Measurements from ENCODE around the gene POU6F2. TPM values are rescaled to one million over a fixed set of nuclear protein-coding genes. Genes with fewer than 3 reads are reported as not detected.

POU6F2 gene
- total RNA-seq, 2 donors from 2014 or later, result 1.0 to 1.1 TPM

DNA sequence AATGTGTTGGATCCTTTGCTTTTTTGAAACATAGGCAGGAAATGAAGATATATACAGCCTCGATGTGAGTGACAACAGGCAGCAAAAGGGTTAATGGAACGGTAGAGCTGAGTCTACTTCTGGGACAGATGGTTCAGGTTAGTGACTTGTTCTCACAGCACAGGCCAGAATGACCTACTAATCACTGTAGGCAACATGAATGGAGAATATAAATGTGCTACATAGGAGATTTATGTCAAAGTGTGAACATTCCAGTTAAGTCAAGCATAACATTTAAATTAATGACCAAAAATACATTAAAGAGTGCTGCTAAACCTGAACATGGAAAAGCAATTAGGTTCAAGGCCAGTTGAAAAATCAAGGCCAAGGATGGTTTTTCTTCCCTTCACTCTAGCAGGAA, 235.2 kb downstream of the POU6F2 start:
- DNase-seq (no peak), ATAC-seq (no peak)
- intact Hi-C loops (cut with DNase I), result no loop called here

DNA sequence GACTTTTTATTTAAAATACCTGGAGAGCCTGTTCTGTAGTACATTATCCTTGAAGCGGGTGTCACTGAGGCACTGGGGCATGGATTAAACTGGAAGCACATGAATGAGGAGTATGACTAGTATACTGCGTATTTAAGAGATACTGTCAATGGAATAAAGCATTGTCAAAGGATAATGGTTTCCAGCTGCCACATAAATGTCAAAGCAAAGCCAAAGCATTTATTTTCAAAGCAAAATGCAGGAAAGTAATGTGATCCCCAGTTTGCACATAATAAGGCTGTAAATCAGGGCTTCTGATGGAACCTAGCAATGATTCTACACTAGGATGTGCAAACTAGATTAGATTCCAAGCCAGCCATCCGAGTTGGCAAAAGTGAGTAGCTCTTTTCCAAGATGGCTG, 240.1 kb downstream of the POU6F2 start:
- intact Hi-C loops (cut with DNase I), result no loop called here
- no peak for DNase-seq
- no peak for ATAC-seq

DNA sequence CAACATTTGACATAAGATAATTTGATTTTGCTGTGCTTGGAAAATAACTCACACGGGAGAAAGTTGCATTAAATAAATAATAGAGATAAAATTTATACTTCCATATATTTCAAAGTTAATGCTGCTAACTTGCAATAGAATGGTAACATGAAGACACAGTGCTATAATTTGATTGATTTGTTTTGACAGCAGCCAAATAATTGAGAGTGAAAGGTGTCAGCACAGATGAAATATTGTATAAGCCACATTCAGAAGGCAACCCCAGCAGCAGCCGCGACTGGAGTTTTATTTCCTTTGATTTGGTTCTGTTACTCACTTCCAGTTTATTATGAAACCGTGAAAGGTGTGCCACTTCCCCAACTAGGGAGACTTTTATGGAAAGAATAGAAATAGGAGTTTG, 242.2 kb downstream of the POU6F2 start:
- intact Hi-C loops (cut with DNase I), result no loop called here
- no peak for DNase-seq
- ATAC-seq, result no peak

DNA sequence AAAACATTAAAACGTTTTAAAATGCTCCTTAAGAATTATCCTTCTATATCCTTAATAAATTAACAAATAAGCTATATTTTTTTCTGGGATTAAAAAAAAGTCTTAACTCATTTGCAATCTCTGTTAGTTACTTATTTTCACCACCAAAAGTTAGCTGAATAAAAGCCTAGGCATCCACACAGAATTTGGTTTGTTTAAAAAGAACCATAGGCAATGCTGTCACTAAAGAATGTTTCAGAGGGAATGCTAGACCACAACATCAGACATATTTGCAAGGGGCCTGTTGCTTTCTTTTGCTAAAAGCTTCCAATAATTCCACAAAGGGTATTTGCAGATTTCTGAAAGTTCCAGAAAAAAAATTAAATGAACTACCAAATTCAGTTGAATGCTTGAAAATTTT, 244.2 kb downstream of the POU6F2 start:
- intact Hi-C loops (cut with DNase I), result no loop called here
- DNase-seq (no peak), ATAC-seq (no peak)

DNA sequence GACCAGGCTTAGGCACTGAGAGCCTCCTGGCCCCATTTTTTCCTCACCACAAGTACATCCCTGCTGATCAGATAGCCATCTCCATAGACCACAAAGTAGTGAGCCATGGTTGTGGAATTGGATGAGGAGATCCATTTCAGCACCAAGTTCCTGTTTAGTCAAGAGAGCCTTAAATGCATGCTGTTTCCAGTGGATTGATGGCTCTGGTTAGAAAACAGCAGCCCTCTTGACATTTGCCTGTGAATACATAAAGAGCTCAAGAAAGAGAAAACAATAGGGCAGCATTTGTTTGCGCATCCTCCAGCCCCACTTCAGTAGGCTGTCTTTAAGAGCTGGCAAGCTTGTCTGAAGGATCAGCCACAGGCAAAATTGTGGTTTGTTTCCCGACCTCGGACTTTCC, 251.2 kb downstream of the POU6F2 start:
- no peak for ATAC-seq
- intact Hi-C loops (cut with DNase I), result no loop called here
- DNase-seq, result no peak

DNA sequence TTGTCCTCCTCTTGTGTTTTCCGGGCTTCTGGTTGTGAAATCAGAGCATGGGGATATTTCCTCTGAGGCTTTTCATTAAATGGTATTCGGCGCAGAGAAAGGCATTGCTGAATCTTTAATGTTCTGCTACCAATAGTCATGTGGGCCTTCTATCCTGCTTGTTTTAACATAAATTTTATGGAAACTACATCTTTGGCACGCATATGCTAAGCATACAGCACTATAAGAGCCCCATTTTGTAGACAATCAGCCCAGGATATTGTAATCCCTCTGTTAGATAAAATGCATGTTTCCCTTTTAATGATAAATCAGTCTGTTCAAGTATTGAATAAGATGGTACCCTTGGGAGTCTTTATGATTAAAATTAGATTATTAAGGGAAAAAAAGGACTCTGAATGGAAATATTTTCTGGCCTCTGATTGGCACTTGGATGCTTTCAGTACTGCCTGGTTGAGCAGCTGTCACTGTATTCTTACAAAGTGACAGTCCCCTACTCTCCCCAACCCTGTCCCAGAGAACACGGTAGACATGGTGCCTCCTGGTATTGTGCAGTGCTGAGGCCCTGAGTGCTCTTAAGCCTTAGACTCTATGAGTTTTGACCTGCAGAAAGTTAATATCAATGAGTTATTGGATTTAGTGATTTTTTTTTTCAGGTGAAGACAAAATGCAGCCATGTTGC, 256.3 kb downstream of the POU6F2 start:
- intact Hi-C loops (cut with DNase I), result no loop called here
- DNase-seq (no peak), ATAC-seq (no peak)

DNA sequence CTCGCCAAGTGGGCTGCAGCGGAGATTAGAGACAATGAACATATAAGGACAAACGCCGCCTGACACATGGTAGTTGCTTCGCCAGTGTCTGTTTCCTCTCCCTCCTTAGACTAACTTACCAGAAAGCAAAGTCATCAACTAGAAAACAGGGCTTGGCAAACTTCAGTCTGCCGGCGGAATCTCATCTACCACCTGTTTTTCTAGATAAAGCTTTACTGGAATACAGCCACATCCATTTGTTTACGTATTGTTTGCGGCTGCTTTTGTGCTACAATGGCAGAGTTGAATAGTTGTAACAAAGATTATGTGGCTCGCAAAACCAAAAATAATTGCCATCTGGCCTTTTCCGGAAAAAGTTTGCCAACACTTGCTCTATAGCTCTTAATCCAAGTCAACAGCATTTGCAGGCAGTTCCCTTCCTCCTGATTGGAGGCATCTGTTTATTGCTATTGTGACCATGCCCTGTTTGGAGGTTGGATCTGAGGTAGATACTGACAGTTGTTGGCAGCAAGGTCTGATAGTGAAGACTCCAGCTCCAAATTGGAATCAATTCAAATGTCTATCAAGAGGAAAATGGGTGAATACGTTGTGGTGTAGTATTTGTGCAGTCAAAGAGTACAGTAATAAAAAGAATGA, 260.6 kb downstream of the POU6F2 start:
- no peak for ATAC-seq
- intact Hi-C loops (cut with DNase I), result no loop called here
- DNase-seq, result no peak

DNA sequence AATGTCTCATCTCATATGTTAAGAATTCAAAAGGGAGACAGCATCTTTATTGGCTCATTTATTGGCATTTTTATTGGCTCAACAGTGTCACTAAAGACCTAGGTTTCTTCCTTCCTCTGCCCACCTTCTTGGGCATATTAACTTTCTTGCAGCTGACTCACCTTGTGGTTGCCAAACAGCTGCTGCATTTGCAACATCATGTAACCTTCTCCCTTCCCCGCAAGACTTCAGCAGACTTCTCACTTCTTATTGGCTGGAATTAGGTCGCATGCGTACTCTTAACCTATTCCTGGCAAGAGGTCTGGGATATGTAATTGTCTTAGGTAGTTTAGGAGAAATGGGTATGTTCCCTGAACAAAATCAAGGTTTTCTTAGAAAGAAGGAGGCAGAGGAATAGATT, 263.2 kb downstream of the POU6F2 start:
- no peak for DNase-seq
- ATAC-seq, result no peak
- intact Hi-C loops (cut with DNase I), result no loop called here

DNA sequence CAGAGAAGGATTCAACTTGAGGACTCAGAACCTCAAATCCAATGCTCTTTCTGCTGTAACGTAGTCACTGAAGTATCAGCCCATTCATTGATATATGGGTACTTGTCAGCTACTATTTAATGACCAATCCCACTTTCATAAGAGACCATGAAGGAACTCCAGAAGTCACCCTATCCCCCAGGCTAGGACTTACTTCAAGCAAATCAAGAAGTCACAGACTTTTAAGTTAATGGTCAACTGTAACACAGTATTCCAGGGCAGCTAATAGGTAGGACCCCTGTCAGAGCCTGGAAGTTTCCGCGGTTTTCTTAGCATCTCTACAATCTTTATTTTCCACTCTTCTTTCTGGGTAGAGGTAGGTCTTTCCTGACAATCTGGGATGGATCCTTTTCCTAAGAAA, 269.9 kb downstream of the POU6F2 start:
- DNase-seq, result no peak
- ATAC-seq, result no peak
- intact Hi-C loops (cut with DNase I), result no loop called here

DNA sequence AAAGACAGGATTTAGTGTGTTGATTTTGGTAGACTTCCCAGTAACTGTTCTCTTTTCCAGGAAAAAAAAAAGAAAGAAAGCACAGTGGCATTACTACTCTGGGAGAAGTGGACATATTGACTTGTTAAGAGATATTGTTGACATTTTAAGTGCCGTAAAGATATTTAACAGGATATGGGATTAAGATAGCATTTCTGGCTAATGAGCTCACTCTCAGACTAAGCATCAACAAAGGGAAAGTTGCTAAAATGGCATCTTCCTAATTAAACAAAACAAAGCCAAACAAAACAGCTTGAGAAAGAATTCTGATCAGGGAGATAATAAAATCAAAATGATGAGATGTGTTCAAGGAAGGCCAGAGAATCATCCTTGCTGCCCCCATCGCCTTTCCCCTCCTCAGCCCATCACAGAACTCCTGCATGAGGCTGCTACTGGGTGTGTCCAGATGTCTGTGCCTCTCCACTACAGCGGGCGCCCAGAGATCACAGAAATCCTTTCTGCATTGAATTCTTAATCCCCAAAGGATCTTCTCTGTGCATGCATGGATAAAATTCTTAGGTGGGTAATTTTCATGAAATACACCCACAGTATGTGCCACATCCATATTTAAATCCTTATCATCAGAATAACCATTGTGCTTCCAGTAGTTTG, 270.5 kb downstream of the POU6F2 start:
- intact Hi-C loops (cut with DNase I), result no loop called here
- no peak for DNase-seq
- ATAC-seq, result no peak

DNA sequence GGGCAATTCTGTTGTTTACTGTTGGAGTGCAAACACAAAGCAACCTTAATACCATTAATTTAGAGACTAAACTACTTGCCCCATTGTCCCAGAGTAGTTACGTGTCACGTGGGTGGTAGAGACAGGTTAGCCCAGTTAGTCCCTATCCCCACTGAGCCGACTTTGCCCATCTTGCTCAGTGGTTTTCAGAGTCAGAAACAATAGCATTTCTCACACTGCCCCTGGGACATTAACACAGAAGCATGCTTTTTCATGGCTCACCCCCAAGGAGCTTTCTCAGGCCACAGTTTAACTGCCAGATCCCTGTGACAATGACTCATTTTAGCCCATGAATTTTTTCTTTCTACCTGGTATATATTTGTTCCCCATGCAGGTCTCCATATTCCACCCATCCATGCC, 271.0 kb downstream of the POU6F2 start:
- DNase-seq (no peak), ATAC-seq (no peak)
- intact Hi-C loops (cut with DNase I), result no loop called here

DNA sequence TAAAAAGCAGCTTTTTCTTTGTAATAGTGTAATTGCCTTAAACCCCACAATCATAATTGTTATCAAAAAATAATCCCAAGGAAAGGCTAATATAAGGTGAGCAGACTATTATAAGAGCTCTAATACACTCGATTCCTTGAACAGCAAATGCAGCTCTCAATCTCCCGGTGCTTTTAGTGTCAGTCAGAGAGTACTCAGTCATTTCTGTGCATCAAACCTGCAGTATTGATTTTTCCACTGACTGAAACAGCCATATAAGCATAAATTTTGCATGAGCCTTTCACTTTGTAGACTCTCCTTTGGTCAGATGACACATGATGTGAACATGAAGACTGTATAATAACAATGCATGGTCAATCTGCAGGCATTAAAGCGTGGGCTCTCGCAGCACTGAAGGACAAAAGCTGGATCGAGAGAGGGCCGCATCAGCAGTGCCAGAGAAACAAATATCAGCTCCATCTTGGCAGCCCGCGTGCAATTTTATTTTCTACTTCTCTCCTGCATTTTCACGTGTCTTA, 272.0 kb downstream of the POU6F2 start:
- intact Hi-C loops (cut with DNase I), result no loop called here
- no peak for DNase-seq
- ATAC-seq, result no peak

DNA sequence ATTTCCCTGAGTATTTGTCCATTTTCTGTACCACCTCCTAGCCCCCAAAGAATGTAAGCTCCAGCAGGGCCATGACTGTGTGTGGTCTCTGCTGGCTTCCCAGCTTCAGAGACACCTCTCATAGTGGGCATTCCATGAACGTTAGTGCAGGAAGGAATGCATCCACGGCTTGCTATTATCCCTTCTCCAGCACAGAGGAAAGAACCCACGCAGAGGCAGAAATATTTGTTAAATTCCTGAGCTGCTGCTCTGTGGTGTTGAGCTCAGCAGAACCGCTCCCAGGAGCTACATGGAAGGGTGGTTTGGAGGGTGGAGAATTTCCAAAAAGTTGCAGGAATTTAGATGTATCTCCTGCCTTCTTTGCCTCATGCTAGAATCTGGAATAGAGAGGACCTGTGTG, 275.2 kb downstream of the POU6F2 start:
- ATAC-seq (no peak), DNase-seq (no peak)
- intact Hi-C loops (cut with DNase I), result no loop called here

DNA sequence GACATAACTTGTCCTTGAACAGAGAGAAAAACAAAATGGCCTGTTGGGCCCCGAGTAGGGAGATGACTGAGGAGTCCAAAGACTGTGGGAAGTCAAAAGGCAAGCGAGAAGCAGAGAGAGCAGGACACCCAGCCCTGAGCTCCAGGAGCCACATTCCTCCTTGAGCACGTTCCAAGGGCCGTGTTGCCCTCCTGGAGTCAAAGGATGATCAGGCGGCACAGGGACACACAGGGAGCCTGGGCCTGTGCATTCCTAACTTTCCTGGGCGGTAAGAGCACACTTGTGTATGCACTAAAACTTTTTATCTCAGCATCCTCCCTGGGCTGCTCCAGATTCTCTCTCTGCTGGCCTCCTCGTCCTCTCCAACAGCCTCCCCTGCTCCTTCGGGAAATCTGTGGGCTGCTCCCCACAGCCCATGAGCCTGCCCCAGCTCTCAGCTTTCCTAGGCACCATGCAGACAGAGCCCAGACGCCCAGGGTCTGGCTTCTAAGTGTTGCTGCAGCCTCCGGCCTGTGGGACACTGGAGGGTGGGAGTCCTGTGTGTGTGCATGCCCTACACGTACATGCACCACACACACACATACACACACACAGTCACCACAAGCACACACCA, 281.8 kb downstream of the POU6F2 start:
- ATAC-seq (no peak), DNase-seq (no peak)
- intact Hi-C loops (cut with DNase I), result no loop called here

DNA sequence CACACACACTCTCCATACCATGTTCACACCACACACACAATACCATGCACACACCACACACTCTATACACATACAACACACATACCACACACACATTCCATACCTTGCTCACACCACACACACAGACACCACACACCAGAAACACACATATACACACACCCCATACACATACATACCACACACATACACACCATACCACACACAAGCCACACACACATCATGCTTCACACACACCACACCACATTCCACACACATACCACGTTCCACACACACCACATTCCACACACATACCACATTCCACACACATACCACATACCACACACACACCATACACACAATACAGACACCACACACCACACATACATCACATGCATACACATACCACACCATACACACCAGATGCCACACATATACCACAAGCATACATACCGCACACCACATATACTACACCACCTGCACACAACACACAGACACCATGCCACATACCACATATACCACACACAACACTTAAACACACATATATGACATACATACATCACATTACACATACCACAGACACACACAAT, 282.7 kb downstream of the POU6F2 start:
- ATAC-seq (no peak), DNase-seq (no peak)
- intact Hi-C loops (cut with DNase I), result no loop called here

DNA sequence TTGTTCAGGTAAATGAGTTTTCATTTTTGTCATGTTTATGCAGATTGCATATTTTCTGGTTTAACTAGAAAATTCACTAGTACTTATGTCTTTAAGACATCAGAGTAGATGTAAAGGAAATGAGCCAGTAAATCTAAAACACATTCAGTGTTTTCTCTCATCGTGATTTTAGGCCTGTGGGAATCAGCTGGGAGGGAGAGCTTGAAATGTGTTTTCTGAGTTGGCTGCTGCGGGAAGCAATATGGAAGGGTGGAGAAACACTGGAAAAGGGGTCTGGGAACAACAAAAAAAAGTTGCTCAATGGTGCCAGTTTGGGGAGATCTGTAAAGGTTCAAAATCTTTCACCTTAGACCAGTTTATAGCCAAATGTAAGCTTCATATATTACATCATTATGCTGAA, 284.1 kb downstream of the POU6F2 start:
- DNase-seq (no peak), ATAC-seq (no peak)
- intact Hi-C loops (cut with DNase I), result no loop called here

DNA sequence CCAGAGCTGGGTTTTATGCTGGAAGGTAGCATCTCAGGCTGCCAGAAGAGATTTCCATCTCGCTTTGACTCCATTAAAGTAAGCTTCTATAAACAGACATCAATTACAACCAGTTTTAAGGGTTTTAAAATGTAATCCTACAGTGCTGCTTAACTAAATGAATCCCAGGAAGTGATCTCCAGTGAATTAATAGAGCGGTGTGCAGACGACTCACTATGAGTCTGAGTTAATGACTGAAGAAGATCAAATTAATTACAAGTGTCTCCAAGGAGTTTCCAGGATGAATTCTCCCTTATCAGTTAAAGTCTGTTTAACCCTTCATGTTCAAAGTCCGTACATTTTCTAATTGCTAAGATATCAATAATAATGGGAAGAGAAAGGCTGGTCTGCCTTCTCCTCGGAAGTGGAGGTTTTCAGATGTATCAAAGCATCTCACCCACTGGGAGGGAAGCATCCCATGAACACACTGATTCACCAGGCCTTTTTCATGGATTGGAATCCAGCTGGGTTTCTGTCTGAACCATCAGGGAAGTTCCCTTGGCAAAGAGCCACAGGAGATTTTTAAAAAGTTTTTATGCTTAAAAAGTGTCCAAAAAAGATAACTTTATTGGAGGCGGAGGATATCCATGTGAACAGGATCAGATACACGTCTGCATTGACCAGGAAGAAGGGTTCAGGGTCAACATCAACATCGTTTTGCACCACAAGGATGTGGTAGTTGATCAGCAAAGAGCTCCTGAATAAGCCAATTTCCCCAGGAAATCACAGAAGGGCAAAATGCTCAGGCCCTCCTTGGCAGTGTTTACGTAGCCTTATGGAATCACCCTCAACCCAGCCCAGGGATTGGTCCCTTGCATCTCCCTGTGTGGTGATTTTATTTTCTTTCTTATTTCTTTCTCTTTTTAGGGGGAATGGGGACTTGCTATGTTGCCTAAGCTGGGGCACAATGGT, 288.2 kb downstream of the POU6F2 start:
- ATAC-seq, result no peak
- intact Hi-C loops (cut with DNase I), result no loop called here
- no peak for DNase-seq

DNA sequence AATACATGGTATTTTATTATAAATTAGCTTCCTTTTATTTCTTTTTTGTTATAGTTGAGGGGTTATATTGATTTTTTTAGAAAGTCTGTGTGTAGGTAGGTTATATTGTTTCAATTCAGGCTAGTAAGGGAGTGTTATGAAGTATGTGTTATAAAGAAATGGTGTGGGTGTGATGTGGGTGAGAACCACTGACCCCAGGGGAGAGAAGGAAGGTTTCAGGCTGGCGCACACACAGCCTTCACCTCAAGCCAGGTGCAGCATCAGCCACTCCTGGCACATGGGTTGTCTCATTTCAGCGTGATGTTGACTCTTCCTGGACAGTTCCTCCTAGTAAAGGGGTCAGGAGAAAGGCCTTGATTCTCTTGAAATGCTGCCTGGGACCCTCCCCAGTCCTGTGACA, 291.3 kb downstream of the POU6F2 start:
- DNase-seq (no peak), ATAC-seq (no peak)
- intact Hi-C loops (cut with DNase I), result no loop called here

DNA sequence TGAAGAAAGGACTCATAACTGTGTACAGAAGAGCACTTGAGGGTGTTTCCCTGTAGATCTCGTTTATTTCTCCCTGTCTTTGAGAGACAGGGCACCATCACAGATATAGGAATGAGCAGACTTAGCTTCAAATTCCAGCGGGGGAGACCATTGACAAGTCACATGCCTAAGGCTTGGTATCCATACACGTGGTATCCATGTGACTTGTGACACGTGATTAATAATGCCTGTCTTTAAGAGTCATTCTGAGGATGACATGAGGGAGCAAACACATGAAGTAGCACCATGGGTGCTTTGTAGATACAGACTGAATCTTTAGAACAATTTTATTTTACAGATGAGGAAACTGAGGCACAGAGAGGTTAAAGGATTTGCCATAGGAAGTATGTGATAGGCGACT, 292.3 kb downstream of the POU6F2 start:
- no peak for ATAC-seq
- intact Hi-C loops (cut with DNase I), result no loop called here
- no peak for DNase-seq
